HCT116 (cell line): ENCODE results near the gene STRBP. TPM values are rescaled to one million over a fixed set of nuclear protein-coding genes. Genes with fewer than 3 reads are reported as not detected.

Experiments used
- ATAC-seq: fragments of 200-7000 bp; cut with Tn5 transposase; 2 replicates; pipeline ENCODE4 v1.9.1; 2020; ENCODE audit warnings: mild to moderate bottlenecking, moderate library complexity
- BruUV-seq: library from RNA; stranded (reverse); fragments of 400-500 nt; replicated peaks from 2 replicates; lab custom pipeline; 2021; lab: Mats Ljungman, UMichigan
- CTCF ChIA-PET: fragments of 300-600 bp; sonication (Branson Sonifier 250); formaldehyde crosslinking; loops from one replicate; lab custom pipeline; 2021; ENCODE audit warnings: antibody characterized with exemption; lab: Charles Lee
- POLR2A ChIA-PET: fragments of 300-600, 350-600 bp; sonication (Branson Sonifier 250); formaldehyde crosslinking; loops from one replicate; lab custom pipeline; 2021; ENCODE audit warnings: antibody characterized with exemption; lab: Charles Lee
- RAD21 ChIA-PET, 2 experiments: fragments of 300-600 bp; sonication (Branson Sonifier 250); formaldehyde crosslinking; loops; one replicate each; lab custom pipeline; 2023; ENCODE audit warnings: low total read pairs in 2 of 2; ENCODE audit not compliant: uncharacterized antibody in 2 of 2, unreplicated experiment in 2 of 2, low non-redundant PET in 1 of 2; lab: Charles Lee
- DNase-seq: peaks from one replicate; pipeline ENCODE4 v3.0.0-alpha.2; 2010; ENCODE audit warnings: low read depth, low spot score
- H2AFZ ChIP-seq: fragments of 200-600 bp; shearing (Covaris generic), sonication (generic); 2 replicates; pipeline ENCODE4 v1.6.1; 2017; ENCODE audit warnings: low read depth, mixed run types, mixed read lengths, antibody characterized with exemption, low read length; ENCODE audit not compliant: poor library complexity, severe bottlenecking
- H3K27ac ChIP-seq: 2 replicates; pipeline ENCODE4 v1.5.1; 2012; ENCODE audit warnings: low read depth, low read length
- H3K27me3 ChIP-seq: fragments of 200-600 bp; sonication (generic); 2 replicates; pipeline ENCODE4 v1.6.1; 2016; ENCODE audit warnings: mixed run types, low read length, mixed read lengths; ENCODE audit not compliant: insufficient read depth
- H3K36me3 ChIP-seq, 2 experiments: fragments of 200-500 bp in 1 of 2; fragments of 200-600 bp in 1 of 2; sonication (Bioruptor generic) in 1 of 2; sonication (generic) in 1 of 2; 2 replicates each; pipeline versions ENCODE4 v1.5.1 to v1.6.1; 2014 to 2016; ENCODE audit warnings: low read length in 2 of 2, inconsistent platforms in 1 of 2, mixed read lengths in 1 of 2, mixed run types in 1 of 2; ENCODE audit not compliant: insufficient read depth in 2 of 2, control insufficient read depth in 1 of 2
- H3K4me1 ChIP-seq, 2 experiments: fragments of 200-600 bp in 1 of 2; sonication (generic) in 1 of 2; 2 replicates each; pipeline versions ENCODE4 v1.5.1 to v1.6.1; 2012 to 2017; ENCODE audit warnings: low read length in 2 of 2, inconsistent platforms in 1 of 2, mild to moderate bottlenecking in 1 of 2, mixed read lengths in 1 of 2, mixed run types in 1 of 2, moderate library complexity in 1 of 2; ENCODE audit not compliant: insufficient read depth in 2 of 2, control insufficient read depth in 1 of 2
- H3K4me2 ChIP-seq: fragments of 200-600 bp; sonication (generic); 2 replicates; pipeline ENCODE4 v1.6.1; 2017; ENCODE audit warnings: mixed run types, low read length, mixed read lengths
- H3K4me3 ChIP-seq, 2 experiments: fragments of 200-600 bp in 1 of 2; sonication (generic) in 1 of 2; replicated peaks in 1 of 2; 2 replicates each; pipeline ENCODE4 v1.5.1; 2011 to 2016; ENCODE audit warnings: low read length in 2 of 2, control low read depth in 1 of 2, low read depth in 1 of 2, mild to moderate bottlenecking in 1 of 2, mixed read lengths in 1 of 2, mixed run types in 1 of 2
- H3K79me2 ChIP-seq: fragments of 200-600 bp; sonication (generic); 2 replicates; pipeline ENCODE4 v1.6.1; 2017; ENCODE audit warnings: mild to moderate bottlenecking, mixed run types, low read length, moderate library complexity, mixed read lengths; ENCODE audit not compliant: insufficient read depth
- H3K9ac ChIP-seq: fragments of 200-600 bp; sonication (generic); 2 replicates; pipeline ENCODE4 v1.6.1; 2016; ENCODE audit warnings: low read length, mixed read lengths
- H3K9me2 ChIP-seq: fragments of 200-600 bp; sonication (generic), shearing (Covaris generic); 2 replicates; pipeline ENCODE4 v1.6.1; 2017; ENCODE audit warnings: mixed run types, mild to moderate bottlenecking, moderate library complexity; ENCODE audit not compliant: insufficient read depth
- H3K9me3 ChIP-seq, 2 experiments: fragments of 200-500 bp in 1 of 2; fragments of 200-600 bp in 1 of 2; sonication (Bioruptor generic) in 1 of 2; sonication (generic) in 1 of 2; 2 replicates each; pipeline ENCODE4 v1.6.1; 2014 to 2017; ENCODE audit warnings: low read length in 2 of 2, mixed read lengths in 2 of 2, inconsistent platforms in 1 of 2, low read depth in 1 of 2, mild to moderate bottlenecking in 1 of 2, mixed run types in 1 of 2, moderate library complexity in 1 of 2; ENCODE audit not compliant: control insufficient read depth in 1 of 2, insufficient read depth in 1 of 2
- H4K20me1 ChIP-seq: fragments of 200-600 bp; sonication (generic), shearing (Covaris generic); 2 replicates; pipeline ENCODE4 v1.6.1; 2017; ENCODE audit warnings: mixed run types, mild to moderate bottlenecking, moderate library complexity; ENCODE audit not compliant: insufficient read depth
- EGR1 ChIP-seq: IDR thresholded peaks from 2 replicates; pipeline ENCODE4 v1.6.1; 2012; ENCODE audit warnings: low read depth
- ELF1 ChIP-seq: IDR thresholded peaks from 2 replicates; pipeline ENCODE4 v1.6.1; 2012; ENCODE audit warnings: low read depth, borderline replicate concordance
- EZH2phosphoT487 ChIP-seq: fragments of 200-600 bp; IDR thresholded peaks from 2 replicates; pipeline ENCODE4 v1.6.1; 2018; ENCODE audit warnings: antibody characterized with exemption, borderline replicate concordance
- FOSL1 ChIP-seq: IDR thresholded peaks from 2 replicates; pipeline ENCODE4 v1.6.1; 2012; ENCODE audit warnings: low read depth
- POLR2A ChIP-seq: IDR thresholded peaks from 2 replicates; pipeline ENCODE4 v1.7.0; 2011; ENCODE audit warnings: borderline replicate concordance; ENCODE audit not compliant: insufficient read depth, insufficient read length; ENCODE audit errors: extremely low read depth
- POLR2AphosphoS5 ChIP-seq: IDR thresholded peaks from 2 replicates; pipeline ENCODE4 v1.6.1; 2011; ENCODE audit warnings: mild to moderate bottlenecking, low read depth, low read length, moderate library complexity
- RAD21 ChIP-seq: IDR thresholded peaks from 2 replicates; pipeline ENCODE4 v1.6.1; 2012; ENCODE audit warnings: low read depth, mild to moderate bottlenecking
- TCF7L2 ChIP-seq: IDR thresholded peaks from 2 replicates; pipeline ENCODE4 v1.7.0; 2011; ENCODE audit warnings: borderline replicate concordance, inconsistent platforms; ENCODE audit not compliant: insufficient read depth, insufficient read length; ENCODE audit errors: extremely low read depth
- YY1 ChIP-seq: IDR thresholded peaks from 2 replicates; pipeline ENCODE4 v1.6.1; 2011; ENCODE audit warnings: low read length, low read depth, moderate library complexity, mild to moderate bottlenecking; ENCODE audit not compliant: insufficient replicate concordance; ENCODE audit errors: extremely low read depth
- ZFX ChIP-seq: fragments of 450-650 bp; IDR thresholded peaks from 2 replicates; pipeline ENCODE4 v1.6.1; 2017
- ZNF274 ChIP-seq: fragments of 200-500 bp; sonication (Bioruptor generic); IDR thresholded peaks from 2 replicates; pipeline ENCODE4 v1.6.1; 2014; ENCODE audit warnings: mild to moderate bottlenecking, low read depth, low read length, inconsistent platforms
- intact Hi-C: fragments of 100-400 bp; cut with micrococcal nuclease; formaldehyde crosslinking; loops from 2 replicates; pipeline ENCODE4 v1.10.0; 2022
- total RNA-seq: library from RNA; stranded (reverse); gene quantifications from one replicate; pipeline ENCODE4 v1.2.1, GENCODE V29; 2021; ENCODE audit not compliant: unreplicated experiment
- TF ChIP-seq, protein P1 (sequence below): IDR thresholded peaks from 2 replicates; pipeline ENCODE4 v1.6.1; 2012
- TF ChIP-seq, protein P2 (sequence below), 3 experiments: fragments of 200-600 bp in 1 of 3; sonication (generic) in 1 of 3; IDR thresholded peaks in 2 of 3; conservative IDR thresholded peaks in 1 of 3; 2 replicates each; pipeline ENCODE4 v1.5.1; 2012 to 2017; ENCODE audit warnings: low read depth in 2 of 3, low read length in 2 of 3, antibody characterized with exemption in 1 of 3, borderline replicate concordance in 1 of 3, control low read depth in 1 of 3, mild to moderate bottlenecking in 1 of 3, mixed read lengths in 1 of 3, mixed run types in 1 of 3, moderate library complexity in 1 of 3; ENCODE audit not compliant: insufficient read depth in 1 of 3

Gene STRBP
- total RNA-seq, 1 experiment from 2014 or later: 30.4 TPM

DNA sequence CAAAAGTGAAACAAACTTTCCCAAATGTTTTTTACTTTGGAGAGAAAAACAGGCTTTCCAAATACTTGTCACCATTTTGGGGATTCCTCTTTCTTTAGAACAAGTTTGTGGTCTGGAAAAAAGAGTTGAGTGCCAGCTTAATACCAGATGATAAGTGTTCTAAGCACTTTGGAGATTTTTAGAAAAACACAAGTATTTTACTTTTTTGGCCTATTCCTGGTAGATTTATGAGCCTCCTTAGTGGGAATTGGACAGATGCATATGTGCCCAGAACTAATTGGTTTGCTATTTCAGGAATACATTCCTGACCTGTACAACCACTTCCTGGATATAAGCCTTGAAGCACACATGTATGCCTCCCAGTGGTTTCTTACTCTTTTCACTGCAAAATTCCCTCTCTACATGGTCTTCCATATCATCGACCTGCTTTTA, 194.4 kb downstream of the STRBP start (continued):
- TF ChIP-seq POLR2AphosphoS5: no peak

DNA sequence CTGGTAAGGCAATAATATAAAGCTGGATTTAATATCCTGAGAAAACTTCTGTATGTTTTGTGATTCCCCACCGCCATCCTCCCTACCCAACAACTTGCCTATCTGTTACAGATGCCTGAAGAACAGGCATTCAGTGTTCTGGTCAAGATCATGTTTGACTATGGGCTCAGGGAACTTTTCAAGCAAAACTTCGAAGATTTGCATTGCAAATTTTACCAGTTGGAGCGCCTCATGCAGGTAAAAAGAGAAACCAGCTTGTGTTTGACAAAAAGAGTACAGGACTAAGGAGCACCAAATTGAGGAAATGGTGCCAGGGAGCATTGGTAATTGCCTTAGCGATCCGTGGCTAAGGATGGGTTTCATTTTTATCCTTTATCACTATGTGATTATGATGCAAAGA, 194.9 kb downstream of the STRBP start:
- Histone ChIP-seq H3K9me2 (no peaks in the 10 kb centered on the region), H3K4me1 (no peaks in the 10 kb centered on the region), H3K36me3 (peaks cover 15 to 16% of the 10 kb centered on the region in 2 experiments; a peak in 3 of 4 replicates), H2AFZ (no peak overlapping the region), H4K20me1 (no peaks in the 10 kb centered on the region), H3K79me2 (no peaks in the 10 kb centered on the region), H3K9ac (no peak overlapping the region), H3K9me3 (no peaks in the 10 kb centered on the region), H3K4me2 (no peak overlapping the region), H3K4me3 (no peak overlapping the region), H3K27me3 (no peaks in the 10 kb centered on the region), H3K27ac (no peak overlapping the region)
- BruUV-seq: no TSS peak
- ChIA-PET CTCF (interaction anchor here (0.7 kb wide), 1 partner anchor 20 kb away, joined by 3 read pairs; no protein-coding TSS in a partner anchor), RAD21 (no interaction called here), POLR2A (no interaction called here)
- intact Hi-C loops: no loop called here
- DNase-seq (no peak), ATAC-seq (no peak)
- TF ChIP-seq TCF7L2 (no peak), ZNF274 (no peak), RAD21 (no peak), ELF1 (no peak), FOSL1 (no peak), YY1 (no peak), POLR2AphosphoS5 (no peak), POLR2A (no peak), EZH2phosphoT487 (no peak), ZFX (no peak), EGR1 (no peak)
- TF ChIP-seq, protein P1, sequence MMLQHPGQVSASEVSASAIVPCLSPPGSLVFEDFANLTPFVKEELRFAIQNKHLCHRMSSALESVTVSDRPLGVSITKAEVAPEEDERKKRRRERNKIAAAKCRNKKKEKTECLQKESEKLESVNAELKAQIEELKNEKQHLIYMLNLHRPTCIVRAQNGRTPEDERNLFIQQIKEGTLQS: no peak
- TF ChIP-seq, protein P2, sequence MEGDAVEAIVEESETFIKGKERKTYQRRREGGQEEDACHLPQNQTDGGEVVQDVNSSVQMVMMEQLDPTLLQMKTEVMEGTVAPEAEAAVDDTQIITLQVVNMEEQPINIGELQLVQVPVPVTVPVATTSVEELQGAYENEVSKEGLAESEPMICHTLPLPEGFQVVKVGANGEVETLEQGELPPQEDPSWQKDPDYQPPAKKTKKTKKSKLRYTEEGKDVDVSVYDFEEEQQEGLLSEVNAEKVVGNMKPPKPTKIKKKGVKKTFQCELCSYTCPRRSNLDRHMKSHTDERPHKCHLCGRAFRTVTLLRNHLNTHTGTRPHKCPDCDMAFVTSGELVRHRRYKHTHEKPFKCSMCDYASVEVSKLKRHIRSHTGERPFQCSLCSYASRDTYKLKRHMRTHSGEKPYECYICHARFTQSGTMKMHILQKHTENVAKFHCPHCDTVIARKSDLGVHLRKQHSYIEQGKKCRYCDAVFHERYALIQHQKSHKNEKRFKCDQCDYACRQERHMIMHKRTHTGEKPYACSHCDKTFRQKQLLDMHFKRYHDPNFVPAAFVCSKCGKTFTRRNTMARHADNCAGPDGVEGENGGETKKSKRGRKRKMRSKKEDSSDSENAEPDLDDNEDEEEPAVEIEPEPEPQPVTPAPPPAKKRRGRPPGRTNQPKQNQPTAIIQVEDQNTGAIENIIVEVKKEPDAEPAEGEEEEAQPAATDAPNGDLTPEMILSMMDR (IDR thresholded peaks at IDR 0.05 in 2 of 3, conservative IDR thresholded peaks at IDR 0.05 in 1 of 3; ENCODE audit: borderline replicate concordance in 1 of 3, insufficient read depth in 1 of 3, low read depth in 2 of 3, low read length in 2 of 3): no peak
